ENCODE results near the gene PLEKHM2.
"Not testable (repeated sequence)": the region's sequence is repeated elsewhere in the genome, so short reads cannot be mapped to it uniquely, and the experiment has no call there.

The PLEKHM2 gene

DNA sequence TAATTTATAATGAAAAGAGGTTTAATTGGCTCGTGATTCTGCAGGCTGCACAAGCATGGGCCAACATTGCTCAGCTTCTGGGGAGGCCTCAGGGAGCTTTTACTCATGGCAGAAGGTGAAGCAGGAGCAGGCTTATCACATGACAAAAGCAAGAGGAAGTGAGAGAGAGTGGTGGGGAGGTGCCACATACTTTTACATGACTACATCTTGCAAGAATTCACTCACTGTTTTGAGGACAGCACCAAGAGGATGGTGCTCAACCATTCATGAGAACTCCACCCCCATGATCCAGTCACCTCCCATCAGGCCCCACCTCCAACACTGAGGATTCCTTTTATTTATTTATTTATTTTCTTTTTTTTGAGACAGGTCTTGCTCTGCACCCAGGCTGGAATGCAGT lies 5.5 kb upstream of the PLEKHM2 start:
- FAIRE-seq: no peak

DNA sequence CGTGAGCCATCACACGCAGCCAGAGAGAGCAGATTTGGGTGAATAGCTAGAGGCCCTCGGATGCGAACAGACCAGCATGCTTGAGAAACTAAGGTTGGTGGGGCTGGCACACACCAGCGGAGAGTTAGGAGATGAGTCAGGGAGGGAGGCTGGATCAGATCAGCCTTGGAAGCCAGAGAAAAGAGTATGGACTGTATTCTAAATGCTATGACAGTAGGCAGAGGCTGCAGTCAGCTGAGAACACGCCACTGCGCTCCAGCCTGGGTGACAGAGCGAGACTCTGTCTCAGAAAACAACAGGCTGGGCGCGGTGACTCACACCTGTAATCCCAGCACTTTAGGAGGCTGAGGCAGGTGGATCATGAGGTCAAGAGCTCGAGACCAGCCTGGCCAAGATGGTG lies 4.0 kb upstream of the PLEKHM2 start:
- FAIRE-seq: no peak

DNA sequence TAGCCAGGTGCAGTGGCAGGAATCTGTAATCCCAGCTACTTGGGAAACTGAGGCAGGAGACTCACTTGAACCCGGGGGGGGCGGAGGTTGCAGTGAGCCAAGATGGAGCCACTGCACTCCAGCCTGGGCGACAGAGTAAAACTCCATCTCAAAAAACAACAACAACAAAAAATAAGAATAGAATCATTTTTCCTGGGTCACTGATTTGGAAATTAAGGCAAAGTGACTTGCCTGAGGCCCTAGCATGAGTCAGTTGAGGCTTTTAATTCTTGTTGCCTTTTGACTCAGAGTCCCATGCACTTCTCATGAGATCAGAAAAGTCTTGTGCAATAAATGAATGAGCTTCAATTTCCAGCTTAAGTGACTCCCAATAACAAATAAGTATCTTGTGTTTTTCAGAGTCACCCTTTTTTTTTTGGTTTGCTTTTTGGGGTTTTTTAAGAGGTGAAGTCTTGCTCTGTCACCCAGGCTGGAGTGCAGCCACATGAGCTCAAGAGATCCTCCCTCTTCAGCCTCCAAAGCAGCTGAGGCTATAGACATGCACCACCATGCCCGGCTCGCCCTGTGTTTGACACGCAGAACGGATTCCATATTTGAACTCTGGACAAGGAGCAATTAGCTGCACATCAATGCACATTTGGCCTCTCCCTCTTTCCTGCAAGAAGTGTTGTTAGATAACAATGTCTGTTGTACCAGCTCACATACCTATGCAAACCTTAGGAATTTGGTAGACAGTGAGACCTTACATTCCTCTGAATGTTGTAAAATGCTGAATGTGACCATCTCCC lies 3.4 kb upstream of the PLEKHM2 start:
- no peak for FAIRE-seq

DNA sequence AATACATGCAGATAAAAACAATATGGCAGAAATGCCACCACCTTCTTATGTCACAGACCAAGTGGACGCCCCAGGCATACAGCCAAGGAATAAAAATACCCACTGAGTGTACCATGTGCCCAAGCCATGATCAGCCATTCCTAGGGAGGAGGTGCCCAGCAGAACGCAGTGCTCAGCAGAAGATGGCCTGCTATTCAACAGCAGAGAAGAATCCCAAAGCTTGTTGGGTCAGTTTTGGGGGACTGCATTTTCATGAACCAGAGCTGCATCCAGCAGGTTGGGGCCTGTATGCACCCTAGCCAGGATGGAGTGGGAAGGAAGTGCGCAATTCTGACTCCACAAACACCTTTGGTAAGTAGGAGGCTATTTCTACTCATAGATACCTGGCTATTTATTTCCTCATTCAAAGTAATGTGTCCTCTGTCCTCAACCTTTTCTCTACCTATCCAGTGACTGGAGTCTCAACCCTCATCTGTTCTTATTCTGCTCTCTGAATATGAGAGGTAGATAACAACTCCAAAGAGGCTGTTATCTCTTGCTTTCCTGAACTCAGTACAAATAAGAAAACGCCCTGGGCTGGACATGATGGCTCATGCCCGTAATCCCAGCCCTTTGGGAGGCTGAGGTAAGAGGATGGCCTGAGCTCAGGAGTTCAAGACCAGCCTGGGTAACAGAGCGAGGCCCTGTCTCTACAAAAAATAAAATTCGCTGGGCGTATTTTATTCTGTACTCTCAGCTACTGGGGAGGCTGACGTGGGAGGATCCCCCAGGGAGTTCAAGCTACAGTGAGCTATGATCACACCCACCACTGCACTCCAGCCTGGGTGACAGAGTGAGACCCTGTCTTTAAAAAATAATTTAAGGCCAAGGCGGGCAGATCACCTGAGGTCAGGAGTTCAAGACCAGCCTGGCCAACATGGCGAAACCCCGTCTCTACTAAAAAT lies 2.5 kb upstream of the PLEKHM2 start:
- FAIRE-seq: no peak

DNA sequence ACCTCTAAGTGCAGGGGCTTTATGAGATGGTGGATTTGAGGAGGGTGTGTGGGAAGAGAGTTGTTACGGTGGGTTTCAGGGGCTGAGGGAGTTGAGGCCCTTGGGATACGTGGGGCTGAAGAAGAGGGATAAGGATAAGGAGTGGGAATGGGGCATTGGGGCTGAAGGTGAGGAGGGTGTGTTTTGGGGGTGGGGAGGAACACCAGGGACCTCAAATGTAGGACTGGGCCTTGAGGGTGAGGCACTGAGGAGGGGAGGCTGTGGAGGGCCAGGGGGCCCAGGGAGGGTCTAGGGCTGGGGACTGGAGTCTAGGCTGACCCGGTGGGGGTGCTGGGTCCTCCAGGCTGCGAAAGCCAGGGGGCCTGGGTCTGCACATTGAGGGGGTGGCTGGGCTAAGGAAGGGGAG lies 1.2 kb upstream of the PLEKHM2 start:
- FAIRE-seq: no peak

DNA sequence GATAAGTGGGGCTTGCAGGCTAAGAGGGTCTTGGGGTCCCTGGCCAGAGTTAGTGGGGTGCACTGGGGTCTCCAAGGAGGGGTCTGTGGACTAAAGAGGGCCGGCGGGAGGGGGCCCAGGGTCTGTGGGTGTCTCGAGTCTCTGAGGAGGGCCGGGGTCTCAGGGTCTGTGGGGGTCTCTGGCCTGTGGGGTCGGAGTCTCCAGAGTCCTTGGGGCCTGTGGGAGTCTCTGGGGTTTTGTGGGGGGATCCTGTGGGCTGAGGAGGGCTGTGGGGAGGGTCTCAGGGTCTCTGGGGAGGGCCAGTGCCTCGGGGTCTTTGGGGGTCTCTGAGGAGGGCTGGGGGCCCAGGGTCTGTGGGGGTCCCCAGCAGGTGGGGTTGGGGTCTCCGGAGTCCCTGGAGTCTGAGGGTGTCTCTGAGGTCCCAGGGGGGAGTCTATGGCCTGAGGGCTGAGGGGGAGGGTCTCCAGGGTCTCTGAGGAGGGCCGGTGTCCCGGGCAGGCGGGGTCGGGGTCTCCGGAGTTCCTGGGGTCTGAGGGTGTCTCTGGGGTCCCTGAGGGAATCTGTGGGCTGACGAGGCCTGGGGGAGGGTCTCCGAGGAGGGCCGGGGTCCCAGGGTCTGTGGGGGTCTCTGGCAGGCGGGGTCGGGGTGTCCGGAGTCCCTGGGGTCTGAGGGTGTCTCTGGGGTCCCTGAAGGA lies 628 bp upstream of the PLEKHM2 start:
- no peak for FAIRE-seq

DNA sequence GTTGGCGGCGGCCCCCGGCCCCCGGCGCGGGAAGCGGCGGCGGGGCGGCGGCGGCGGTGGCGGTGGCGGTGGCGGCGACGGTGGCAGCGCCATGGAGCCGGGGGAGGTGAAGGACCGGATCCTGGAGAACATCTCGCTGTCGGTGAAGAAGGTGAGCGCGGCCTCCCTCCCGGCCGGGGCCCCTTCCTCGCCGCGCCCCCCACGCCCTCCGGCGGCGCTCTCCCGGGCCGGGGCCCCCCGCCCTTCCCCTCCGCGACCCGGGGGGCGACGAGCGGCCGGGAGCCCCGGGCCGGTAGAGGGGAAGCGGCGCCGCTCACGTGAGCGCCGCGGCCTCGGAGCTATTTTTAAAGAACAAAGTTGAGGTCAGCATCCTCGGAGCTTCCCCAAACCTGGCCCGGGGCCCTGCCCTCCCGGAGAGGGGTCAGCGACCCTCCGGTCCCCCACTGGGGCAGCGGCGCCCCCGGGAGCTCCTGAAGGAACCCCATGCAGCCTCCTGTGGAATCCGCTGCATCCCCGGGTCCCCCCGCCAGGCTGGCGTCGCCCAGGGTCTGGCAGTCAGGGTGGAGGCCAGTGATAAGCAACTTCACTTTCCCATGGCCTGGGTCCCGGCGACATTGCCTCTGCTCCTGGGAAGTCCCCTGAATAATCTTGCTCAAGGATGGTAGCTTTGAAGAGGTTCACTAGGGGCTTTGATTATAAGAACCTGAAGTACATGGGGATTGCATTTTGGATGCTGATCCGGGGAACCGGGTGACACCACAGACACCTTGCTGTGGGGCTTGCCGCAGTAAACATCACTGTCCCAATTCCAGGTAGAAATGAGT lies 560 bp downstream of the PLEKHM2 start:
- FAIRE-seq: no peak

DNA sequence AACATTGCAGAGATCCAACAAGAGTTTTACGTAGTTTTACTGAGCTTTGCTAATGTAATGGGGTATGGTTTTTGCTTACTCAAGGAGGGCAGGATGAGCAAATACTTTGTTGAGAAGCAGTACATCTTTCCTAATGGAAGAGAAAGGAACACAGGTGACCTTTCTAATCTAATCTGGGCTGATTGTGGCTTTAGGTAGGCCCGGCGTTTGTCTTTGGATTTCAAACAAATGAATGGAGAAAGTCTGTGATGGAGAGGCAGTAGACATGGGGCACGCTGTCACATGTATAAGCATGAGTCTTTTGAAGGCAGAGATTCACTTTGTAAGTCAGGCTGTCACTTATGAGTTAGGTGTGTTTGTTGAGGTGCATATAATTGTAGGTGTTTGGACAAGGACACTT lies 1.7 kb downstream of the PLEKHM2 start:
- no peak for FAIRE-seq

DNA sequence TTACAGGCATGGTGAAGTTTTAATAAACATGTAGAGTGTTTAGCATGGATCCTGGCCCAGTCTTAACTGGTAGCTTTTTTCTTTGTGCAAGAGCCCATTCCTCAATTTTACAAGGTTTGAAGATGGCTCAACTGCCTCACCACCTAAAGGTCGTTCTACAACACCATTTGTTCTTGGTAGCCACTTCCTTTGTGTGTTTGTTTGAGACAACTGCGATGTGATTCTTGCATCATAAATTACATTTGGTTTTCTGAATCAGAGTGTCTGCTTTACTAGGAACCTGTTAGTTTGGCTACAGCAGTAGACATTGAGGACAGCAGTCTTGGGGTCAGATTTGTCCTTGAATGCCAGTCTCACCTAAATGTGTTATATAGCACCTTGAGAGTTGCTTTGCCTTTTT lies 3.3 kb downstream of the PLEKHM2 start:
- FAIRE-seq: no peak

DNA sequence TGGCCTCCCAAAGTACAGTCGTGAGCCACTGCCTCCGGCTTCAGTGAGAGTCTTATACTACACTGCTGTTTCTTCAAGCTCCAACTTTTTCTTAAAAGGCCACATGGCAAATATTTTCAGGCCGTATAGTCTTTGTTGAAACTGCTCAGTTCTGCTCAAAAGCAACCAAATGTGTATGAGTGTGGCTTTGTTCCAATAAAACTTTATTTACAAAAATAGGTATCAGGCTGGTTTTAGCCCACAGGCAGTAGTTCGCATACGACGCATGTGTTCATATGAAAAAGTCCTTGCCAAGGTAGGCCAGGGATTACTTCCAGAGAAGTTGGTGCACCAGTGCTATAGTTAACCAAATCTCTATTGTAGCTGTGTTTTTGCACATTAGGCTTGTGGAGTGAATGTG lies 6.2 kb downstream of the PLEKHM2 start:
- FAIRE-seq: no peak

DNA sequence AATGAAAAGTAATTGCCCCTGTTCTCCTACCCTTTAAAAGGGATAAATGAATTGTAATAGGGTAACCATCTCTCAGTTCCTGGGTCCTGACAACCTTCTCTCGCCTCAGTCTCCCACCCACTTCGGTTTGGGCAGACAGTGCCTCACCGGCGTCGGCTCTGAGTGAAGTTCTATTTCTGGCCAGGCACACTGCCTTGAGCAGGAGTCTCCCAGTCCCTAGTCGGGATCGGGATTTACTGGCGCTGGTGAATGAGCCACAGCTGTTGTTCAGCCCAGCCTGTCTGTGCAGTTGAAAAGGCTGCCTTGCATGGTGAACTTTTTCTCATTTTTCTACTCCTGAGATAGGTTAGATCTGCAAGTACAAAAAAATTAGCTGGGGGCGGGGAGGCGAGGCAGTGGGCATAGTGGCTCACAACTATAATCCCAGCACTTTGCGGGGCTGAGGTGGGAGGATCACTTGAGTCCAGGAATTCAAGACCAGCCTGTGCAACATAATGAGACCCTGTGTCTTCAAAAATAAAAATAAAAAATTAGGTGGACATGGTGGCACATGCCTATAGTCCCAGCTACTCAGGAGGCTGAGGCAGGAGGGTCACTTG lies 7.4 kb downstream of the PLEKHM2 start:
- FAIRE-seq: no peak

DNA sequence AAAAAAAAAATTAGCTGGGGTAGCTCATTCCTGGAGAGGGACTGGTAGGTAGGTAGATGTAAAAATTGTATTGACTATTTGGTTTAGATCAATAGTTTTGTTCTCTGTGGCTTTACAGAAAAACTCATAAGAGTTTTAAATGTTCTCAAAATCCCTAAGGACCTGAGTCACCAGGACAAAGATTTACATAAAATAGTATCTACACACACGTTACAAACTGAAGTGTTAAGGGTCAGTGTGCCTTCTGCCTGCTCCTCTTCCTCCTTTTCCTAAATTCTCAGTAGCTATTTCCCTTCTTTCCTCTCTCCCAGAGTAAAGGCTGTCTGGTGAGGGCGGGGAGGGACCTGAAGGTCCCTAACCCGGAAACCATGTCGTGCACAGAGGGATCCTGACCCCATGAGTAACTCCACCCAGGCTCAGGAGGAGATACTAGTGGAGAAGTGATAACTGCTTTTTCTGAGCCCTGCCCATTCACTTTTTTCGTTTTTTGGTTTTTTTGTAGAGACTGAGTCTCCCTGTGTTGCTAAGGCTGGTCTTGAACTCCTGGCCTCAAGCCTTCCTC lies 8.1 kb downstream of the PLEKHM2 start:
- FAIRE-seq: no peak

DNA sequence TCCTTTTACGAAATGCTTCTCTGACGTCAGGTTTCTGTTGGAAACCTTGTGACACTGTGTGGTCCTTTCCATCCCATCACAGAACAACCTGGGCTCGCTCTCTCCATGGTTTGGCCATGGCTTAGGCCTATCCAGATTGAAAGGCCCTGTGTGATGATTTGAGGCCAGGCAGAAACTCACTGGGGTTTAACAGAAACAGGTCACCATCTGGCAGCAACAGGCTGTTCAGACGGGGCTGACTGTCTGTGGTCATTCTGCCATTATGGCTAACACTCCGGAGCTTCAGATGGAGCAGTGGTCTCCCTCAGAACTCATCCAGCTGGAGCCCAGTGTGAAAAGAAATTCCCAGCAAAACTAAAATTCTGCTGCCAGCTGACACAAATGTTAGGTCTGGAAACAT lies 9.3 kb downstream of the PLEKHM2 start:
- FAIRE-seq: no peak

DNA sequence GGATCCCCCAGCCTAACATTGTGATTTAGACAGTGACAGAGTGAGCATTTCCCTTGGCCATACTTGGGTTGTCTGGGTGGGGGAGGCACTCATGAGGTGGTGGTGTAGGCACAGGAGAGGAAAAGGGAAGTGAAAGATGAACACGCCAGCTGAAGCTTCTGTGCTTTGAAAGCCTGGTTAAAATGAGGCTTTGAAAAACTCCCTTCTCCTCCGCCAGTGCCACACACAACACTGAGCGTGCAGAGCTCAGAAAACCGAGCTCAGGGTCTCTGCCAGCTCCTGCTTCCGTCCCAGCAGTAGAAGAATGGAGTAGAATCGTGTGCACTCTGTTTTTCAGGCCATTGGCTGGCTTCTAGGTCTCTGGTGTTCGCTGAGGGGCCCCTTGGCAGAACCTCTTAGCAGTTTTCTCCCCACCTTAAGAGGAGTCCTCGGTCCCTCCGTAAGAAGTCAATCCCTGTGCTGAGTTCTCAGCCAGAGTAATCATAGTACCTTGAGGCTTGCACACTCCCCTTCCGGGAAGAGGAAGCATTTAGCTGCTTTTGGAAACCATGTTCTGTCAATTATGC lies 12.9 kb downstream of the PLEKHM2 start:
- FAIRE-seq: no peak

DNA sequence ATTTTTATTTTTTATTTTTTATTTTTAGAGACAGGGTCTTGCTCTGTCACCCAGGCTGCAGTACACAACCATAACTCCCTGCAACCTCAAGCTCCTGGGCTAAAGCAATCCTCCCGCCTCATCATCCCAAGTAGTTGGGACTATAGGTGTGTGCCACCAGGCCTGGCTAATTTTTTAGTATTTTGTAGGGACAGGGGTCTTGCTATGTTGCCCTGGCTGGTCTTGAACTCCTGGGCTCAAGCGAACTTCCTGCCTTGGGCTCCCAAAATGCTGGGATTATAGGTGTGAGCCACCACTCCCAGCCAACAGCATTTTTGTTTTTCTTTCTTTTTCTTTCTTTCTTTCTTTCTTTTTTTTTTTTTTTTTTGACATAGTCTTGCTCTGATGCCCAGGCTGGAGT lies 14.1 kb downstream of the PLEKHM2 start:
- no peak for FAIRE-seq

DNA sequence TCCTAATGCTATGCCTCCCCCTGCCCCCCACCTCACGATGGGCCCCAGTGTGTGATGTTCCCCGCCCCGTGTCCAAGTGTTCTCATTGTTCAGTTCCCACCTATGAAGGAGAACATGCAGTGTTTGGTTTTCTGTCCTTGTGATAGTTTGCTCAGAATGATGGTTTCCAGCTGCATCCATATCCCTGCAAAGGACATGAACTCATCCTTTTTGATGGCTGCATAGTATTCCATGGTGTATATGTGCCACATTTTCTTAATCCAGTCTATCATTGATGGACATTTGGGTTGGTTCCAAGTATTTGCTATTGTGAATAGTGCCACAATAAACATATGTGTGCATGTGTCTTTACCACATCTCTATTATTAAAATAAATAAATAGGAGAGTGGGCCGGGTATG lies 15.2 kb downstream of the PLEKHM2 start:
- FAIRE-seq: not testable (repeated sequence)

DNA sequence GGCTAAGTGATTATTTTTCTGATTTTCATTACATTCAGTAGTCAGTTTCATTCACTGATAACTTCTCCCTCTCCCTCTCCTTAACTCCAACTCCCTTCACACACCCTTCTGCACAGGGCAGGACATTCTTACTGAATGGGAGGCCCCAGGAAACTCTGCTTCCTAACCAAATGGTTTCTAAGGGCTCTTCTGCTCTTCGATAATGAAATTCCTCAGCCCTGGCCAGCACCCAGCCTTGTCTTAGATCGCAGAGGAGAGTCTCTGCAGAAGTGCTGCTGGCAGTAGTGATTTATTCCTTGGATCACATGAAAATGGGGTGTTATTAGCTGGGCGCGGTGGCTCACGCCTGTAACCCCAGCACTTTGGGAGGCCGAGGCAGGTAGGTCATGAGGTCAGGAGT lies 16.4 kb downstream of the PLEKHM2 start:
- no peak for FAIRE-seq

DNA sequence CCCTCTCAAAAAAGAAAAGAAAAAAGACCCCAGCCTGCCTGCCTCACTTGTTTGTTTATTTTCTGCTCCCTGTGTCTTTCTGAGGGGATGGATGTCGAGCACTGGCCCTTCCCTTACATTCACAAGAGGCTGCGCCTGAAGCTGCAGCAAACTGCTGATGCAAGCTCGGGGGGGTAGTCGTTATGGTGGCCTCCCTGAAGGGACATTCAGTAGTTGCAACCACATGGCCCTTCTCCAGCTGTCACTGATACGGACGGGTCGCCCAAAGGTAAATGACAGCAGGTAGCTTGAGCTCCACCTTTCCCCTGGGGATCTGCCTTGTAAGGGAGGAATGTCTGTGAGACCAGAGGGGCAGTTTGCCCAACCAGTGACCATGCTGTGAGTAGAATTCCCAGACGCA lies 17.7 kb downstream of the PLEKHM2 start:
- no peak for FAIRE-seq

DNA sequence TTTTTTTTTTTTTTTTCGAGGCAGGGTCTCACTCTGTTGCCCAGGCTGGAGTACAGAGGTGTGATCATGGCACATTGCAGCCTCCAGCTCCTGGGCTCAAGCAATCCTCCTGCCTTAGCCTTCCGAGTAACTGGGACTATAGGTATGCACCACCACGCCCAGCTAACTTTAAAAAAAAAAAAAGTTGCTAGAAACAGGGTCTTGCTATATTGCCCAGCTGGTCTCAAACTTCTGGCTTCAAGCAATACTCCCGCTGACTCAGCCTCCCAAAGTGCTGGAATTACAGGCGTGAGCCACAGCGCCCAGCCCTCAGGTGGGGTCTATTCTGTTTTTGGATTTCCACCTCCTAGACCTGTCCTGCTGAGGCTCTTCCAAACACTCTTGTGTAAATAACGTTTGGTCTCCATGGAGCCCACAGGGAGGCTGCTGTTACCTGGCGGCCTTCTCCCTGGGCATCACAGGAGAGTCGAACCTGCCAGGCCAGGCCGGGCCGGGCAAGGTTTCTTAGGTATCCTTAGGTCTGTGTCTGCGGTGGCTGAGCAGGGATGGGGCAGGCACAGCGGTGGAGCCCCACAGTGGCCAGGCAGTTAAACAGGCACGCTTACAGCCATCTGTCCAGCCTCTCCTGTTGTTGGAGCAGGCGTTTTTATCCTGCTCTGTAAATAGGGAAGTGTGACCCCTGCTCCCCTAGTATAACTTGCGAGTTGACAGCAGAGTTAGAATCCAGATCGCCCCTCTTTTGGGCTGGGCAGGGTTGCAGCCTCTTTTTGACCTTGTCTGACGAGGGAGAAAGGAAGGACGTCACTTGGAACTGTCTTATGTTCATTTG lies 18.8 kb downstream of the PLEKHM2 start:
- no peak for FAIRE-seq

DNA sequence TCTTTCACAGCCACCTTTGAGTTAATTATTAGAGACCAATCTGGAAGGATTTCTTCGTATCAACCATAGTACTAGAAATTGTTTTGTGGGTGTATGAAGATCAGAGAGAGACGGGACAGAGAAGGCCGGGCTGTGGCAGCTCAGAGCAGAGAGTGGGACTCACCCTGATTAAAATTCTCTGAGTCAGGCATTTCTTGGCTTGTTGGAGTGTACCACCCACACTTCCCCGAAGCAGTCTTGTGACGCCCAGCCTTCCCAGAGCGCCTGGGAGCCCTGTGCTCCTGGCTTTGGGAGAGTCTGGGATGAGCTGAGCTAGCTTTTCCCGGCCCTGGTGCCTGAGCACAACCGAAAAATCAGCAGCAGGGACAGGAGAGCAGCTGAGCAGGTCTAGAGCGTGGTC lies 19.4 kb downstream of the PLEKHM2 start:
- FAIRE-seq: no peak

Data from TTC549 (cell line).